Medulla oblongata (tissue), 1 donor: Measurements from ENCODE around the gene NHLRC4.

Experiments used
- DNase-seq: peaks from one replicate; pipeline ENCODE4 v3.0.0-alpha.2; 2015; ENCODE audit errors: extremely low spot score

NHLRC4 gene

GRCh38 chr16:582614-583331 lies 16.0 kb downstream of the NHLRC4 start:
- no peak for DNase-seq

- no peak for DNase-seq
Measured at GRCh38 chr16:583470-583814, 16.6 kb downstream of the NHLRC4 start.

- no peak for DNase-seq
Measured at GRCh38 chr16:583815-584591, 17.2 kb downstream of the NHLRC4 start.

GRCh38 chr16:585351-585750 lies 18.5 kb downstream of the NHLRC4 start:
- DNase-seq = no peak

- DNase-seq = no peak
Measured at GRCh38 chr16:586047-586644, 19.3 kb downstream of the NHLRC4 start.

DNA sequence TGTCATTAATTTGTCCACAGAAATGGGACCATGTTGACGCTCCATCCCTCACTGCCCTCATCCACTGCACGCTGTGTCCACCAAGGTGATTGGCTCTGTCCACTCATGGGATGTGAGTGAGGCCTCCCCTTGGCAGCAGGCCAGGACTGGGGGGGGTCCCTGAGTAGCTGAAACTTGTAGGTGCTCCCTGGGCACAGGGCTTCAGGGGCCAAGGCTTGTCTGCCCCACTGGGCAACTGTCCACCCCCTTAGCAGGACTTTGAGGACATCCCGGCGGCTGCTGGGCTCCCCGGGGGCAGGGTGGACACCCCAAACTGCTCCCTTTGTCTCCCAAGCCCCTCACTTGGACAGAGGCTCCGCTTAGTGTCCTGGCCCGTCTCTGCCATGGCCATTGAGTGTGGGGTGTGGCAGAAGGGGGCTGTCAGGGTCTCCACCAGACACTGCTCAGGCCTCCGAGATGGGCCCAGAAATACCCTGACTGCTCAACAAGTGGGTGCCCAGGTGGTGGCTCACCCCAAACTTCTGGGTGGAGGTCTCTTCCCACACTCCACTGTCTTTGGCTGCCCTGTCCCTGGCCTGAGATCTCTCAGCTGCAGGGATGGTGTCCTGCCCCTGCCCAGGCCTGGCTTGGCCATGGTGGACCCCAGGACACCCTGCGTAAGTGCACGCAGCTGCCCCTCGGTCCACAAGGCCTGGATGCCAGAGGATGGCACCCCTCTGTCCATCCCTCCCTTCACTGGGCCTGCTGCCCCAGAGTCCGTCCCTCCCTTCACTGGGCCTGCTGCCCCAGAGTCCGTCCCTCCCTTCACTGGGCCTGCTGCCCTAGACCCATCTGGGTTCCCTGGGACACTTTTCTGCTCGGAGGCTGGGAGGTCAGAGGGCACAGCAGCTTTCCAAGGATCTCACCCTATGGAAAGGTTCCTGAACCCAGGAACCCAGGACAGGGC lies 20.1 kb downstream of the NHLRC4 start:
- peak; percentile 45 for DNase-seq

DNA sequence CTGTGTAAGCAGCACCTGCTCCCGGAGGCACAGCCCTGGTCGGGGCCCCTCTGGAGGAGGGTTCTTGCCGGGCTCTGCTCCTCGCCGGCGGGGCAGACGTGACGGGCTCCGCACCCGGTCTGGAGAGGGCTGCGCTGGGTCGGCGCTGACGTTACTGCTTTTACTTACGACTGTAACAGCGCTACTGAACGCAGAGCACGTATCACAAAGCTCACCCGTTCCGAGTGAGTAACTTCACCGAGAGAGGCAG lies 21.8 kb downstream of the NHLRC4 start:
- DNase-seq = no peak

- DNase-seq = peak; percentile 97
Measured at GRCh38 chr16:588889-589657, 22.3 kb downstream of the NHLRC4 start.

DNA sequence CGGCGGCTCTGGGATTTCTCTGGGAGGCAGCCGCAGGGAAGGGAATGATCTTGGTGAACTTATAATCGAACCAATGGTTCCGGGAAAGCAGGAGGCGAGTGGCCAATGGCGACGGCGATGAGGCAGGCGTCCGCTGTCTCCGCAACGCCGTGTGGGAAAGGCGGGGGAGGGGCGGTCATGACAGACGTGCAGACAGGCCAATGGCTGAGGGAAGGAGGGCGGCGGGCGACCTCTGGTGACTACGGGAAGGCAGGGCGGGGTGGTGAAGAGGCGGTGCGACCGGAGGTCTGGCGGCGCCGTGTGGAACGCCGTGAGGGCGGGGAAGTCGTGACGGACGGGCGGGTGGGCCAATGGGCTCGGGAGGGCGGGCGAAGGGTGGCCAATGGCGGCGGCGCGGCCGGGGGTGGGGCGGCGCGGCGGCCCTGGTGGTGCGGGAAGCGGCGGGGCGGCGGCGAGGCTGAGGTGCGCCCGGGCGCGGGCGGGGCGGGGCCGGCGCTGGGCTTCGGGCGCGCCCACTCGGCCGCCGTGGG lies 22.9 kb downstream of the NHLRC4 start, which contains the start of gene RAB40C:
TSS of gene RAB40C (plus strand) at position 409 of the 530 bp plus-strand sequence. CDS start 226 bp downstream, outside the sequence.
- peak; percentile 99 for DNase-seq

DNA sequence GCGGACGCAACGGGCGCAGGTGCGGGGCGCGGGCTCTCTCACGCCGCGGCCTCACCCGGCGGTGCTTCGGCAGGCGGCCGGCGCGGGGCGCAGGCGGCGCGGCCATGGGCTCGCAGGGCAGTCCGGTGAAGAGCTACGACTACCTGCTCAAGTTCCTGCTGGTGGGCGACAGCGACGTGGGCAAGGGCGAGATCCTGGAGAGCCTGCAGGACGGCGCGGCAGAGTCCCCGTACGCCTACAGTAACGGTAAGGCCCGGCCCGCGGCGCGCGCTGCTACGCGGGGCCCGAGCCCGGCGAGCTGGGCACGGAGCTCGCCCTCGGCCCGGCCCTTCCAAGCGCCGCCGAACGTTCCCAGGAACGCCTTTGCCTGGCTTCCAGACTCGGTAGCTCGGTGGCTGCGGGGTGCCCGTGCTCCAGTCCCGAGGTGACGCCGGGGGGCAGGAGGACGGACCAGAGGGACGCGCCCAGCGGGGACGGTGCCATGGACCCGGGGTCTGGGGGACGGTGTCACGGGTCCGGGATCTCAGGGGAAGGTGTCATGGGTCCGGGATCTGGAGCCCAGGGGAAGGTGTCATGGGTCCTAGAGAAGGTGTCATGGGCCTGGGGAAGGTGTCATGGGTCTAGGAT lies 23.5 kb downstream of the NHLRC4 start:
- DNase-seq = no peak

DNA sequence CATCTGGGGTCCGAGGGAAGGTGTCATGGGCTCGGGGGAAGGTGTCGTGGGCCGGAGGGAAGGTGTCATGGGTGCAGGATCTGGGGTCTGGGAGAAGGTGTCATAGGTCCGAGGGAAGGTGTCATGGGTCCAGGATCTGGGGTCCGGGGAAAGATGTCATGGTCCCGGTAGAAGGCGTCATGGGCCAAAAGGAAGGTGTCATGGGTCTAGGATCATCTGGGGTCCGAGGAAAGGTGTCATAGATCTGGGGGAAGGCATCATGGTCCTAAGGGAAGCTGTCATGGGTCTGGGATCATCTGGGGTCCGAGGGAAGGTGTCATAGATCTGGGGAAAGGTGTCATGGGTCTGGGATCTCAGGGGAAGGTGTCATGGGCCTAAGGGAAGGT lies 24.0 kb downstream of the NHLRC4 start:
- no peak for DNase-seq

GRCh38 chr16:591231-591630 lies 24.4 kb downstream of the NHLRC4 start:
- DNase-seq = no peak

DNA sequence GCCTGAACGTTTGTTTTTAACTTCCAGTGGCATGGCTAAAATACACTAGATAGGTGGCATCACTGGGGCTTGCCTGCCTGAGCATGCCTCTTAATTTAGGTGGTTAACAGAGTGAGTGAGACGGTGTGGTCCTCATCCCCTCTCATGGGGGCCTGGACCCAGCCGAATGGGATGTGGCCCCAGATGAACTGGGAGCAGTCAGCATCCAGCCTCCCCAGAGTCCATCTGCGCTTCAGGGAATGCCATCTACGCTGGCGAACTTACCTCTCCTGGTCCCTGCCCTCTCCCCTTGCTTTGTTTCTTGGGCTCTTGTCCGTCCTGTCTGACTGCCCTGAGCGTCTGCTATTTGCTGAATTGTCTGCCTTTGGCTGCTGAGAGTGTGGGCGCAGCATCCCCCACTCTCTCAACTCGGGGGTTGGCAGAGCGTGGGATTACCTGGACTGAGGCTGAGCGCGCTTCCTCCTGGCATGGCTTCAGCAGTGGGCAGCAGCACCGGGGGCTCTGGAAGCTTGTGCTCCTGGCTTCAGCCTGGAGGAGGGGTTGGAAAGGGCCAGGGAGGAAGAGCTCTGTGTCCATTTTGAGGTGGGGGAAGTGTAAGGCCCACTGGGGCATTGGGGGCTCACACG lies 25.2 kb downstream of the NHLRC4 start:
- DNase-seq = no peak

- peak; percentile 76 for DNase-seq
Measured at GRCh38 chr16:592518-593306, 25.9 kb downstream of the NHLRC4 start.

DNA sequence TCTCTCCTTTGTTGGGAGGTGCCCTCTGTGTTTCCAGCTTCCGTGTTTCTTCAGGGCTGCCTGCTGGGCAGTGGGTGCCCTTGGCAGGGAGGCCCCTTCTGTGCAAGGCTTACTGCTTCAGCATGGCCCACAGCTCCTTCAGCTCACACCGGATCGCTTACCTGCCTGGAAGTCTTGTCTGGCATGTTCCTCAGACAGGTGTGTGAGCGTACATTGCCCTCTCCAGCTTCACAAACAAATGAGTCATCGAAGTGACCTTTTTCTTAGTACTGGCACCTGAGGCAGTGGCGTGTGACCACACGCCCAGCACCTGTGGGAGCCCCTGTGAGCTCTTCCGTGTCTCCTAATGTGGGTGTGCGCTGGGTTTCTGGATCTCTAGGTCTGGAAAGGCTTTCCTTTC lies 26.6 kb downstream of the NHLRC4 start:
- DNase-seq = no peak

DNA sequence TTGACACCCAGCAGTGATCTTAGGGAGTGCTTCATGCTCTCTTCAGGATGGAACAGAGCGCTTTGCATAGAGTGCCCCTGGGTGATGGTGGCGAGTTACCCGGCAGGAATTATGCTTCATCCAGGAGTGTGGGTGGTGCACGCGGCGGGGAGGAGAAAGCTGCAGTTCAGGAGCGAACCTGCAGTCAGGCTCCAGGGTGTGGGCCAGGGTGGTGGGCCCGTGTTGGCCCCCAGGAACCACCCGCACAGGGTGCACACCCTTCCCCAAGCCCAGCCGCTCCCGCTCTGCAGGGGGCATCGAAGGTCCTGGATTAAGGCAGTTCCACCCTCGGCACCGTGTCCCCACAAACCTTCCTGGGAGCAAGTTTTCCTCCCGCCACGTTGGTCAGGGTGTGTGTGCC lies 27.0 kb downstream of the NHLRC4 start:
- no peak for DNase-seq

DNA sequence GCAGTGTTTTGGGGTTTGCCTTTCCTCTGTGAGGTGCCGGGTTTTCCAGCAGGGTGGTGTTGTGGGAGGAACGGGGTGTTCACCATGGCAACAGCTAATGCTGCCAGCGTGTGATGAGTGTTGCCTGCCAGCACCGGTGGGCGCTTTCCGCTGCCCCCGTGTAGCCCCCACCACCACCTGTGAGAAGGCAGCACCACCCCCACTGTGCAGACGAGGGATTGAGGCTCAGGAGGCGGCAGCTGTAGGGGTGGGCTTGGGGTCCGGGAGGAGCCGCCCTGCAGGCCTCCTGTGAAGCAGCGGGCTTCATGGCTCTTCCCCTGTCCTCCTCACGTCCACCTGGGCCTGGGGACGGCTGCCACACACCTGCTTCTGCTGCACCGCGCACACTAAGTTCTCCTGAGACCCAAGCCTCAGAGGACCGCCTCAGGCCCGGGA lies 28.3 kb downstream of the NHLRC4 start:
- DNase-seq = no peak

- no peak for DNase-seq
Measured at GRCh38 chr16:595942-596735, 29.3 kb downstream of the NHLRC4 start.

DNA sequence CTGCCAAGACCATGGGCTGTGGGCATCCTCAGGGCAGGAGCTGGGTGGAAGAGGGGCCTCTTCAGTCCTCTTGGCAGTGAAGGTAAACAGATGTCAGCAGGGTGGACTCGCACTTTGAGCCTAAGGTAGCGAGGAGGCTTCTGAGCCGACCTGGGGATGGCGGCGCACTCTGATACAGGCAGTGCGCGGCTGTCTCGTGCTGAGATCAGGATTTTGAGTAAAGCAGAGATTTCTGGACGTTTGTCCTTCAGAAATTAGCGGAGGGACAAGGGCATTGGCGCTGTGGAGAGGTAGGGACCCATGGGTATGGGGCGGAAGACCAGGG lies 29.9 kb downstream of the NHLRC4 start:
- DNase-seq = no peak
